Right atrium auricular region (tissue), 2 donors: Measurements from ENCODE around the gene TMEM219. TPM values are rescaled to one million over a fixed set of nuclear protein-coding genes. Genes with fewer than 3 reads are reported as not detected.

Source experiments
- DNase-seq: peaks from one replicate; pipeline ENCODE4 v3.0.0-alpha.2; 2019; ENCODE audit warnings: low spot score
- H3K27ac ChIP-seq, 2 donors: fragments of 200-600 bp; sonication (generic); 1 replicate in 1 of 2; 2 replicates in 1 of 2; pipeline ENCODE4 v1.5.1; 2016 to 2019
- H3K27me3 ChIP-seq, 2 donors: fragments of 200-600 bp; sonication (generic); one replicate each; pipeline versions ENCODE4 v1.5.1 to v1.6.0; 2017 to 2019
- H3K36me3 ChIP-seq: fragments of 200-600 bp; sonication (generic); one replicate; pipeline ENCODE4 v1.5.1; 2016
- H3K4me1 ChIP-seq, 2 donors: fragments of 200-600 bp; sonication (generic); one replicate each; pipeline versions ENCODE4 v1.5.1 to v1.6.0; 2017 to 2019
- H3K4me3 ChIP-seq, 2 donors: fragments of 200-600 bp; sonication (generic); 1 replicate in 1 of 2; 2 replicates in 1 of 2; pipeline ENCODE4 v1.5.1; 2017 to 2019; ENCODE audit warnings: mild to moderate bottlenecking in 1 of 2, moderate library complexity in 1 of 2
- H3K9me3 ChIP-seq, 2 donors: fragments of 200-600 bp; sonication (generic); one replicate each; pipeline ENCODE4 v1.5.1; 2019
- total RNA-seq, 2 donors: library from RNA; depleted of rRNA; stranded (reverse); fragments of >200 nt; gene quantifications; one replicate each; pipeline ENCODE4 v1.1.0, GENCODE V29; 2016
- TF ChIP-seq, protein P1 (sequence below), 2 donors: fragments of 200-600 bp; sonication (generic); IDR thresholded peaks; one replicate each; pipeline ENCODE4 v1.5.1; 2019; ENCODE audit warnings: antibody characterized with exemption in 2 of 2

Gene TMEM219
- total RNA-seq, 2 donors from 2014 or later, result 100 to 107 TPM

DNA sequence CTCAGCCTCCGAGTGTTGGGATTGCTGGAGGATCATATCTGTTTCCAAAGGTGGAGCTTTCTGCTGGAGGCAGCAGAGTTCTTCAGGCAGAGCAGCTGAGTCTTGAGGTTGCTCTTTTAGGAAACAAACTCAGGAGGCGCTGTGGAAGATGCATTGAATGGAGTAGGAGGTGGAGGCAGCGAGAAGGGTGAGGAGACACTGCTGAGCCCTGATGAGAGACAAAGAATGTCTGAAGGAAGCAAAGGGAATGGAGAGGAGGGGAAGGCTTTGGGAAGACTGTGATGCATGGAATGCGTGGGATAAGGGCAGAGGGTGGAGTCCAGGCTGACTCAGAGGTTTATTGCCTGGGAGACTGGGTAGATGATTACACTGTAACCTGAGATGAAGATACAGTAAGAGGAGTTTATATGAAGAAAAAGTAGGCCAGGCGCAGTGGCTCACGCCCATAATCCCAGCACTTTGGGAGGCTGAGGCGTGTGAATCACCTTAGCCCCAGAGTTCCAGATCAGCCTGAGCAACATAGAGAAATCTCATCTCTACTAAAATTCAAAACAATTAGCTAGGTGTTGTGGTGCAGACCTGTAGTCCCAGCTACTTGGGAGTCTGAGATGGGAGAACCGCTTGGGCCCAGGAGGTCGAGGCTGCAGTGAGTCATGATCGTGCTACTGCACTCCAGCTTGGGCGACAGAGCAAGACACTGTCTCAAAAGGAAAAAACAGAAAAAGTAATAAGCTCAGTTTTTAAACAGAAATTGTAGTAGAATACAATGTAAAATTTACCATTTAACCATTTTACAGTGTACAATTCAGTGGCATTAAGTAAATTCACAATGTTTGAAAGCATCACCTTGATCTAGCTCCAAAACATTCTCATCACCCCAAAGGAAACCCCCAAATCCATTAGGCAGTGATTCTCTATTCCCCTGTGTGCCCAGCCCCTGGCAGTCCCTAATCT is 17.8 kb upstream of the TMEM219 start:
- Histone ChIP-seq H3K4me3 (no peak overlapping the region), H3K36me3 (no peaks in the 10 kb centered on the region), H3K9me3 (no peaks in the 10 kb centered on the region), H3K27ac (no peak overlapping the region), H3K27me3 (no peaks in the 10 kb centered on the region), H3K4me1 (peaks cover 0 to 14% of the 10 kb centered on the region in 2 donors)
- TF ChIP-seq, protein P1, sequence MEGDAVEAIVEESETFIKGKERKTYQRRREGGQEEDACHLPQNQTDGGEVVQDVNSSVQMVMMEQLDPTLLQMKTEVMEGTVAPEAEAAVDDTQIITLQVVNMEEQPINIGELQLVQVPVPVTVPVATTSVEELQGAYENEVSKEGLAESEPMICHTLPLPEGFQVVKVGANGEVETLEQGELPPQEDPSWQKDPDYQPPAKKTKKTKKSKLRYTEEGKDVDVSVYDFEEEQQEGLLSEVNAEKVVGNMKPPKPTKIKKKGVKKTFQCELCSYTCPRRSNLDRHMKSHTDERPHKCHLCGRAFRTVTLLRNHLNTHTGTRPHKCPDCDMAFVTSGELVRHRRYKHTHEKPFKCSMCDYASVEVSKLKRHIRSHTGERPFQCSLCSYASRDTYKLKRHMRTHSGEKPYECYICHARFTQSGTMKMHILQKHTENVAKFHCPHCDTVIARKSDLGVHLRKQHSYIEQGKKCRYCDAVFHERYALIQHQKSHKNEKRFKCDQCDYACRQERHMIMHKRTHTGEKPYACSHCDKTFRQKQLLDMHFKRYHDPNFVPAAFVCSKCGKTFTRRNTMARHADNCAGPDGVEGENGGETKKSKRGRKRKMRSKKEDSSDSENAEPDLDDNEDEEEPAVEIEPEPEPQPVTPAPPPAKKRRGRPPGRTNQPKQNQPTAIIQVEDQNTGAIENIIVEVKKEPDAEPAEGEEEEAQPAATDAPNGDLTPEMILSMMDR (IDR thresholded peaks at IDR 0.05), result no peak
- no peak for DNase-seq

DNA sequence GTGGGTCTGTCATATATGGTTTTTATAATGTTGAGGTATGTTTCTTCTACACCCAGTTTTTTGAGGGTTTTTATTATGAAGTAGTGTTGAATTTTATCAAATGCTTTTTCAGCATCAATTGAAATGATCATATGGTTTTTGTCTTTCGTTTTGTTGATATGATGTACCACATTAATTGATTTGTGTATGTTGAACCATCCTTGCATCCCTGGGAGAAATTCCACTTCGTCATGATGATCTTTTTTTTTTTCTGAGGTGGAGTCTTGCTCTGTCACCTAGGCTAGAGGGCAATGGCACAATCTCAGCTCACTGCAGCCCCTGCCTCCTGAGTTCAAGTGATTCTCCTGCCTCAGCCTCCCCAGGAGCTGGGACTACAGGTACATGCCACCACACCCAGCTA is 14.0 kb upstream of the TMEM219 start:
- H3K4me3 ChIP-seq, result no peak overlapping the region
- no peak overlapping the region for H3K27ac ChIP-seq
- no peaks in the 10 kb centered on the region for H3K36me3 ChIP-seq
- no peaks in the 10 kb centered on the region for H3K9me3 ChIP-seq
- H3K4me1 ChIP-seq, result peaks cover 0 to 14% of the 10 kb centered on the region in 2 donors
- H3K27me3 ChIP-seq, result no peaks in the 10 kb centered on the region
- DNase-seq, result no peak
- TF ChIP-seq, protein P1 (IDR thresholded peaks at IDR 0.05), result no peak

DNA sequence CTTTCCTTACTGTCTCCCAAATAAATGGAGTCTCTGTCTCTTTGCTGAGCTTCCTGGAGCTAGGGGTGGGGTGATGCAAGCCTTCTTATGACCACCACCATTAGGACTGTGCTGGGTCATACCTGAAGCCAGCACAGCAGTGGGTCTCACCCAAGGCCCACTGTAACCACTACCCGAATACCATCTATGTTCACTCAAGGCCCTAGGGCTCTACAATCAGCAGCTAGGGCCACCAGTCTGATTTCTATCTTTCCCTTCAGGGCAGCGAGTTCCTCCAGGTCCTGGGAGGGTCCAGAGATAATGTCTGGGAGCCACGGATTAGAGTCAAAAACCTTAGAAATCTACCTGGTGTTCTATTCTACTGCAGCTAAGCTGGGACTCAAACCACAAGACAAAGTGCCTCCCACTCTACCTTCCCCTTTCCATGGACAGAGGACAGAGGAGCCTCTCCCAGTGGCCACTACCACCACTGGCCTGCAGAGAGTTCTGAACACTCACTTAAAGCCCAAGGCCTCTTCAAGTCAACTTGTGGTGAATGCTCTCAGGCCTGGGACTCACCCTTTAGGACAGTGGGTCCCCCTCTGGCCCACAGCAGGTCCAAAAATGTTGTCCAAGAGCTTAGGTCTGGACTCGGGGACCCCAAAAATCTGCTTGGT is 10.9 kb upstream of the TMEM219 start:
- H3K36me3 ChIP-seq, result no peaks in the 10 kb centered on the region
- no peak for DNase-seq
- no peak overlapping the region for H3K4me3 ChIP-seq
- TF ChIP-seq, protein P1 (IDR thresholded peaks at IDR 0.05), result no peak
- H3K27me3 ChIP-seq, result no peaks in the 10 kb centered on the region
- no peak overlapping the region for H3K27ac ChIP-seq
- no peaks in the 10 kb centered on the region for H3K9me3 ChIP-seq
- no peaks in the 10 kb centered on the region for H3K4me1 ChIP-seq

DNA sequence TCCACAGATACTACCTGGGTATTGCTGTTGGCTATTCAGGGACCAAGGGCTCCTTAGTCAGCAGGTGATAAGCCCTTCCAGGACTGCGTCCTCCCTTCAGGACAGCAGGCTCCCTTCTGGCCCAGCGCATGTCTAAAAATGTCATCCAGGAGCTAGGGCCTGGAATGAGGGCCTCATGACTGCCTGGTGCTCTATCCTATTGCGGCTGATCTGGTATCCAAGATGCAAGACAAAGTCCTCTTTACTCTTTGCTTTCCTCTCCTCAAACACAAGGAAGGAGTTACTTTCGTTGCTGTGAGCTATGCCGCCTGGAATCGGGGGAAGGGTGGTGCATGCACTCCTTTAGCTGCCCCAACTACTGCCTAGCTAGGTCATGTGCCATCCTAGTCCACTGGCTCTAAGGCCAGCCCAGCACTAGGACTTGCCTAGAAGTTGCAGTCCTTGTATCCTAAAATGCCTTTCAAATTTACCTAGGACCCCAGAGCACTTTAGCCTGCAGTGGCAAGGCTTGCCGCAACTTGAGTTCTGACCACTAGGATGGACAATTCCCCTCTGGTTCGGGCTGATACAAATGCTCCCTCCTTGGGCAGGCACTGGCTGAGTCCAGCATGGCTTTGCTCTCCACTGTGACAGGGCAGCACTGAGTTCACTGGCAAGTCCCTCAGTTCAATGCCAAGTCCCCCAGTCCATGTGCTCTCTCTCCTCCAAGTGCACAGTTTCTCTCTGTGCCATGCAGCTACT is 10.1 kb upstream of the TMEM219 start:
- Histone ChIP-seq H3K27me3 (no peaks in the 10 kb centered on the region), H3K9me3 (no peaks in the 10 kb centered on the region), H3K36me3 (no peaks in the 10 kb centered on the region), H3K4me1 (no peaks in the 10 kb centered on the region), H3K27ac (no peak overlapping the region), H3K4me3 (no peak overlapping the region)
- DNase-seq, result no peak
- TF ChIP-seq, protein P1 (IDR thresholded peaks at IDR 0.05), result no peak

DNA sequence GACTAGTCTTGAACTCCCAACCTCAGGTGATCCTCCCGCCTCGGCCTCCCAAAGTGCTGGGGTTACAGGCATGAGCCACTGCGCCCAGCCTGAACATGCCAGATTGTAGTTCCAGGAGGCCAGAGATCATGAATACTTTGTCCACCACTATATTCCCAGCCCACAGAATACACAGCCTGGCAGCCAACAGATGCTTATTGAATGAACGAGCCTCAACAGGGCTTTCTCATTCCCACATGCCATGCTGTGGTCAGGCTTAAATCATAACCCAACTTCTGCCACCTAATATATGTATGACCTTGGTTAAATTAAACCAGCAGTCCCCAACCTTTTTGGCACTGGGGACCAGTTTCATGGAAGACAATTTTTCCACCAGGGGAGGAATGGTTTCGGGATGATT is 3.1 kb upstream of the TMEM219 start:
- peaks cover 0 to 18% of the 10 kb centered on the region in 2 donors for H3K4me1 ChIP-seq
- no peaks in the 10 kb centered on the region for H3K27me3 ChIP-seq
- H3K27ac ChIP-seq, result no peak overlapping the region
- H3K4me3 ChIP-seq, result no peak overlapping the region
- no peaks in the 10 kb centered on the region for H3K9me3 ChIP-seq
- DNase-seq, result no peak
- TF ChIP-seq, protein P1 (IDR thresholded peaks at IDR 0.05), result no peak
- no peaks in the 10 kb centered on the region for H3K36me3 ChIP-seq
